GM18502 (cell line): ENCODE results near the gene FNDC3B.

Experiments used
- ATAC-seq: cut with Tn5 transposase; IDR thresholded peaks from one replicate; pipeline ENCODE4 v1.9.1; 2021; ENCODE audit warnings: mild to moderate bottlenecking; ENCODE audit not compliant: unreplicated experiment, poor library complexity

Gene FNDC3B

DNA sequence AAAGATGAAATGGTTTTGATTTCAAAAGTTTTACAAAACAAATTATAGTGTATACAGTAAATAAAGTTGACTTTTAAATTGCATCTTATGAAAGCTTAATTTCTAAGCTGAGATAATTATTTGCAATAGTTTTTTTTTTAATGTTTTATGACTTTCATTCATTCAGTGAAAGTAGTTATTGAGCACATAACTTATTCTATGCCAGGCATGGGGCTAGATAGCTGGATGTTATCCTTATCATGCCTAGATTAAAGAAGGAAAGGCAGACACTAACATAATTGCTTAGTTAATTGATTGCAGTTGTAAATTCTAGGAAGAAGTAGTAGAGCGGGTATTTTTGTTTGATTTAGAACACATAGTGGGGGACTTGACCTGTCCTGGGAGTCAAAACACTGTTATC is 92.4 kb downstream of the FNDC3B start:
- ATAC-seq = no peak

DNA sequence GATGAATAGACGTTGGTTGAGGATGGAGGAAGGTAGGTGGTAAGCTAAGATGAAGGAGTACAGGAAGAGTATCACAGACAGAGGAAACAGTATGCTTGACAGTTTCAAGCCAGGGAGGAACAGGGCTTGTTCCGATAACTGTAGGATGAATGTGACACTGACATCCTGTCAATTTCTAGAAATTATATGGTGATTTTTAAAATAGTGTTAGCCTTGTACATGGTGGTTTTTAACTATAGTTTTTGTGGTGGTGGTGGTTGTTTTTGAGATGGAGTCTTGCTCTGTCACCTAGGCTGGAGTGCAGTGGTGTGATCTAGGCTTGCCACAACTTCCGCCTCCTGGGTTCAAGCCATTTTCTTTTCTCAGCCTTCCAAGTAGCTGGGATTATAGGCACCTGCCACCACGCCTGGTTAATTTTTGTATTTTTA is 92.8 kb downstream of the FNDC3B start:
- ATAC-seq = peak; percentile 50

DNA sequence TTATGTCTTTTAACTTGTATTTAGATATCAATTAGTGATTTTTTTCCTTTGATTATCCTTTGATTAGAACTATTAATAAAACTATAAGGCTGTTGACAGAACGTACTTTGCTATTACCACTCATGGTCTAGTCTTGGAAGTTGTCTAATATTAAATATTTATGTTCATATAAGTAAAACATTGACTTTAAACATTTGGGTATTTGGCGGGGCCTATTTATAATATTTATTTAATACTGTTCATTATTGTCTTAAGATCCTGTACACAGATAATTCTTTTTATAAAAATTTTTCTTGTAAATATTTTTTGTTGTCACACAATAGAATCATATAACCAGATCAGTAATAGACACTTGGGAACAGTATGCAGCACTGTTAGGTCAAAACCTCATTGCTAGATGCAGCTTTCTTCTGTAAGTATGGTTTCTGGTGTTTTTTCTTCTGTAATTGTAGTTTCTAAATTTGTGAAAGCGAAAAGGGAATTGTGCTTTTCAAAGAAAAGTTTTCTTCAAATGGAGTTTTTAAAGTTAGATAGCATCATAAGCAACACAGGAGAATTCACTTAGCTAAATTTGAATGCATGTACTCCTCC is 93.4 kb downstream of the FNDC3B start:
- ATAC-seq = no peak

DNA sequence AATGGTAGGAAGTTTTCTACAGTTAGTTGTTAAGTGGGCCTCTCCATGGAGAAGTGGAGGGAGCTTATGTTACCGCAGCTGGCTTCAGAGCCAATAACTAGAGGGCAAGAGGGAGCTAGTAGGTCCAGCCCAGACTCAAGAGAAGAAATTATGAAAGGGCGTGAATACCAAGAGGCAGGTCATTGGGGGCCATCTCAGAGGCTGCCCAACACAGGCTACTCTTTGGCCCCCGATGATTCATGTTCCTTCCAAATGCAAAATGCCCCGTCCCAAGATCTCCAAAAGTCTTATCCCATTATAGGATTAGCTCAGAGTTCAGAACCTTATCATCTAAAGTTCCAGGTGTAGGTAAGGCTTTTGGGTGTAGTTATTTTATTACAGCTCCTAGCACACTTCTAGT is 94.5 kb downstream of the FNDC3B start:
- ATAC-seq = no peak

DNA sequence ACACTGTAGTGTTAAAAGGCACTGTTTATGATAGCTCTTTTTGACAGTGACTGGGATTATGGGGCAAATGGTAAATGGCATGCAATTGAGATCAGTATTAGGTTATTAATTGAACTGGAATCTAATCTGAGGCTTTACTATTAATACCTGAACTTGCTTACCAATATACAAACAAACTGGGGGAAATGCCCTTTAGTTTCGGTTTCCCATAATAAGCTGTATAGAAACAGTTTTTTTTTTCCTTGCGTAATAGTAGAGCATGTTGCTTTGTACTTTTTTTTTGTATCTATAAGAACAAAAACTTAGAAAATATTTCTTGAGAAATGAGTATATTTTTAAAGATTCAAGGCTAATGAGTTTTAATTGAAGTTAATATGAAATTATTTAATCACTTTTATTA is 95.0 kb downstream of the FNDC3B start:
- peak; percentile 36 for ATAC-seq

DNA sequence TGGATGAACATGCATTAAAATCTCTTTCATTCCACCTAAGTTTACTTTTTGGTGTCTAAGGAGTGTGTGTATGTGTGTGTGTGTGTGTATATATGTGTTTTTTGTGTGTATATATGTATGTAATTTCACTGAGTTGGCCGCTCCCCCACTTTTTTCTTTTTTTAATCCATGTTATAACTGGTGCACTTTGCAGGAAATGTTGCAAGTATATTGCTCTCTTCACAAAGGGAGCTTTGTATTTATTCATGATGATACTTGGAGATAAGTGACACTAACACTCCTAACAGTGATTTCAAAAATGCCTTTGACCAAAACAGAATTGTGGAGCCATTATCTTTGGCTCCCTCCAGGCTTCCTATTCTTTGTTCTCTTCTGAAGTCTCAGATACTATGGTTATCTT is 95.8 kb downstream of the FNDC3B start:
- ATAC-seq = no peak

DNA sequence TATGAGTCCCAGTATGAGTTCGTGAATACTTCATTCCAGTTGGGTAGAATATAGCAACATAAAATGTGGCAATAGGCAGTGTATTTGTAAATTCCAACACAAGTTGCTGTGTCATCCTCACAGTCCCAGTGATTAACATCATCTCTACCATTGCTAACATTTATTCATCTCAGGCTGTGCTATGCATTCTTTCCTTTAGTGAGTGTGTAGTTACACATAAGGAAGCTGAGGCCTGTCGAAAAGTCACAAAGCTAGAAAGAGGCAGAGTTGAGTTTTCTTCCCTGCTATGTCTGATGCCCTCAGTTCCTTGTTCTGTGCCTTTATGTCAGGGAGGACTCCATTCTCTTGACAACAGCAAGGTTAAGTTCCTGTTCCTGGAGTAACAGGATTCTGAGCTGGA is 96.4 kb downstream of the FNDC3B start:
- ATAC-seq = no peak

DNA sequence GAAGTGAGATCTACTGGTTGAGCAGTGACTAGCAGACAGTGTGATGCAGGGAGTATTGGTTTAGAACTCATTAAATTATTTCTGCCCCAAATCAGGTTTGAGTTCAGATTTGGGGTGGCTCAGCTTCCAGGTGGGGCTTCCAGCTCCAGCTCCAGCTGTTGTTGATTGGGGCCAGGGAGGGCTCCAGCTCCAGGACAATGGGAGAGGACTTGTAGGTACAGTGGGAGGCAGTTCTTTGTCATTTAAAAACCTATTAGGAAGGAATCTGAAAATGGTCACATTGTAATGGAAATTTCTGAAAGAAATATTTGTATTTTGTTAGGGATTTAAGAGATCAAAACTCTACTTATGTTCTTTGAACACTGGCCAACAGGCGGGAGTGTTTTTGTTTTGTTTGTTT is 97.0 kb downstream of the FNDC3B start:
- ATAC-seq = no peak

DNA sequence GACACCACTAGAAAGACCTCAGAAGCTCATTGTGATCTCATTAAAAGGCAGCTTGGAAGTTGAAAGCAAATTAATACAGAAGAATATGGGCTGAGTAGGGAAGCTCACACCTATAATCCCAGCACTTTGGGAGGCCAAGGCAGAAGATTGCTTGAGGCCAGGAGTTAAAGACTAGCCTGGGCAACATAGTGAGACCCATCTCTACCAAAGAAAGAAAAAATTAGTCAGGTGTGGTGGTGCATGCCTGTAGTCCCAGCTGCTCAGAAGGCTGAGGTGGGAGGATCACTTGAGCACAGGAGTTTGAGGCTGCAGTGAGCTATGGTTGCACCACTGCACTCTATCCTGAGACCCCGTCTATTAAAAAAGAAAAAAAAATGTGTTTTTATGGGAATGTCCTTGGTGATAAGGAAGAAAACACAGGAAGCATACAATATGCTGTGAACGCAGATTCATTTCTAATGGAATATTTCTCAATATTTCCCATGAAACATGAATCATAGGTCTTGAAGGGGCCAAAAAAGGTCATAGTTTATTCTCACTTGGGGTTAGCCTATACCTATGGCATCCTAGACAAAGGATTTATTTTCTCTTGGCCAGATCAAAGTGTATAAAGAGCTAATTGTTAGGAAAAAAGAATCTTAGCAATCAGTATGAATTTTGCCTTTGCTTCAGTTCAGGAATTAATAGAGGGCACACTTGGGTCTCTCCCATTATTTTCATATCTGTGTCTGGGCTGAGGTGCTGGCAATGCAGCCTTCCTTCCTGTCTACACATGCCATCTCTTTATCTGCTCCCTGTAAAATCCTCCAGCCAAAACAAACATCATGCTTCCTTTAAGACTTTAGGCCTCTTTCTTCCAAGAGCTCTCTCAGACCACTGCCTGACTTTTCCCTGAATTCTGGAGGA is 98.2 kb downstream of the FNDC3B start:
- no peak for ATAC-seq

DNA sequence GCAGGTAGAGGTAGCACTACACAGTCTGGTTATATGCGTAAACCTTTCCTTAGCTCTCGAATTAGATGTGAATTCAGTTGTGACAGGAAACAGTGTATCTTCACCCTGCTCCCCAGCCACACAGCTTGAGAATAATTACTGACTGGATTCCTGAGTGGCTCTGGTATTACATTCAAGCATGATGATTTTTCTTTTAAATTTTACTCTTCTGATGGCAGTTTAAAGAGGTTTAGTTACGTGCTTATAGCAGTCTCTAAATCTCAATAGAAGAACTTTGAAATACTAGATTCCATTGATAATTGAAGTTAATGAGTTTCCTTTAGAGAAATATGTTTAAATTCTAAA is 98.8 kb downstream of the FNDC3B start:
- no peak for ATAC-seq

DNA sequence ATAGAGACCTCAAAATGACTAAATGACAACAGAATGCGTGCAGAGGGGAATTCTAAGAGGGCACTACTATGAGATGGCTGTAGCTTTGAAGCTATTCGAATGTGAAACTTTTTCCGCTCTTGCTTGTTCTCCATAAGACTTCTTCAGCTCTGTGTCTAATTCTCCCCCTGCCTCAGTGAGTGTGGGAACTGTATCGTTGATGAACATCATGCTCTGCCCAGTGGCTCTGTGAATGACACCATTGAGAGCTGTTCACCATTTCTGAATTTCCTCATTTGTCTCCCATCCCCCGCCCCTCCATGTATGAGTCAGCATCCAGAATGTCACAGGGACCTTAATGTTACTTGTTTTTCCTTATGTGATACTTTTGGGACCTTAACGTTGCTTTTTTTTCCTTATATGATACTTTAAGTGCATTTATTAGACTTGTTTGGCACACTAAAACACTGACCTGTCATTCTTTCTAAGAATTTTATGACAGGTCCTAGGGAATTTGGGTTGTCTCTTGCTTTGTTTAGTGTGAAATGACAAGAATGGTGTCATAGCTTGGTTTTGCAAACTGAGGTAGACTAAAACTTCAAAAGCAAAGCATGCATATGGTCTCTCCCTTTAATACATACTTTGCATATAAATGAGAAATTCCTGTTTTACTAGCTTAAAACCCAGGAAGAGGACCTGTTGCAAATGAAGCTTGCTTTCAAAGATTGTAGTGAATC is 99.6 kb downstream of the FNDC3B start:
- ATAC-seq = peak; percentile 49

DNA sequence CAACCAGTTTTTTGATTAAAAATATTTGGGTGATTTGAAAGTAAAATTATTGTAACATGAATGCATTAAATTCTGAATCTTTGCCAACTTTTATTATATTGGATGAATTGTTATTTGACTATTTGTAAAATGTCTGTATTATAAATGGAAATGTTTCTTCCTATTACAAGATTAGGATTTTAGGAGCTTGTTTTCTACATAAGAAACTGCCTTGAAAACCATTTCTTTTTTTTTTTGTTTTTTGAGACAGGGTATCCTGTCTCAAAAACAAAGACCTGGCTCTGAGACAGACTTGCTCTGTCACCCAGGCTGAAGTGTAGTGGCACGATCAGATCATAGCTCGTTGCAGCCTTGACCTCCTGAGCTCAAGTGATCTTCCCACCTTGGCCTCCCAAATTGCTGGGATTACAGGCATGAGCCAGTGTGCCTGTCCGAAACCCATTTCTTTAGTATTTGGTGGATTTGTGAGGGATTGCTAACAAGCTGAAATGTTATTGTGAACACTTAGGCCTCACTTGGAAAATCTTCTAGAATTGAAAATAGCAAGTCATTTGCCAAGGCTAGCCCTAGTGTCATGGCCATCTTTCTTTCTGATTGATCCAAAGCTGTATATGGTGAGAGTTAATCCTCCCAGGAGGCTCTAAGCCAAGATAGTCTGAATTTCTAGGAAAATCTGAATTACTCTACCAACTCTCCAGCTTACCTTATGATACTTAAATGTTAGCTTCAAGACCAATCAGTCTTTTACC is 100.3 kb downstream of the FNDC3B start:
- ATAC-seq = no peak

DNA sequence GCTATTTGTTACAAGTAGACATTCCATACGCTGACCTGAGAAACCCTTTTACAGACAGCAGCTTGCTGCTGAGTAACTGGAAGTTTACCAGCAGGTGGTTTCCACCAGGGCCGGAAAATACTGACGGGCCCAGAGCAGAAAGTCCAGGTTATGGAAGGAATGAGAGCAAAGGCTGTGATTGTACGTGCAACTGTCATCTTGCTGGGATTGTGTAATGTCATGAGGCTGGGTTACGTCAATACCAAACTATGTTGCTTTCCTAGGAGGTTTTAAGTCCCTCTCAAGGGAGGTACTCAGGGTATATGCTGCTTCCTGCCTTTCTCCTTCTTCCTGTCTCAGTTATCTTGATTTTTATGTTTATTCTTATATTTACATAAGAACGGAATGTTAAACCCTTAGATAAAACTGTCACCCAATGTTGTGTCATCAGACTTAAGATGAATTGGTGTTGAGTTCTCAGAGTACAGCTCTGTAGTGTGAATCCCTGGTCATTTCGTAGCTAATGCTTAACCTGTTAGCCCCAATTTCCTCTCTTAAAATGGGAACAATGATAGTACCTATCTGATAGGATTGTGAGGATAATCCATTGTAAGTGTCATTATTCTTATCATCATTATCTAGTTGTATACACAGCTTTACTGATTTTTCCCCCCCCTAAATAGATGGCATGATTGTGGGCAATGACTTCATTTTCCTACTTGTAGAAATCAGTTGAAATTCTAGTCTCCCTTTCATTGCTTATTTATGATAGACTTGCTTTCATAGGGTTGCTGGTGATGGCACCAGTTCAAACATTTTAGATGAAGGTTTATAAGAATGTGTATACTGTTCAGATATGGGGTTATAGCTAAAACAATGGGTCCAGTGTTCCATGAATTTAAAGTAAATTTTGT is 101.4 kb downstream of the FNDC3B start:
- no peak for ATAC-seq

DNA sequence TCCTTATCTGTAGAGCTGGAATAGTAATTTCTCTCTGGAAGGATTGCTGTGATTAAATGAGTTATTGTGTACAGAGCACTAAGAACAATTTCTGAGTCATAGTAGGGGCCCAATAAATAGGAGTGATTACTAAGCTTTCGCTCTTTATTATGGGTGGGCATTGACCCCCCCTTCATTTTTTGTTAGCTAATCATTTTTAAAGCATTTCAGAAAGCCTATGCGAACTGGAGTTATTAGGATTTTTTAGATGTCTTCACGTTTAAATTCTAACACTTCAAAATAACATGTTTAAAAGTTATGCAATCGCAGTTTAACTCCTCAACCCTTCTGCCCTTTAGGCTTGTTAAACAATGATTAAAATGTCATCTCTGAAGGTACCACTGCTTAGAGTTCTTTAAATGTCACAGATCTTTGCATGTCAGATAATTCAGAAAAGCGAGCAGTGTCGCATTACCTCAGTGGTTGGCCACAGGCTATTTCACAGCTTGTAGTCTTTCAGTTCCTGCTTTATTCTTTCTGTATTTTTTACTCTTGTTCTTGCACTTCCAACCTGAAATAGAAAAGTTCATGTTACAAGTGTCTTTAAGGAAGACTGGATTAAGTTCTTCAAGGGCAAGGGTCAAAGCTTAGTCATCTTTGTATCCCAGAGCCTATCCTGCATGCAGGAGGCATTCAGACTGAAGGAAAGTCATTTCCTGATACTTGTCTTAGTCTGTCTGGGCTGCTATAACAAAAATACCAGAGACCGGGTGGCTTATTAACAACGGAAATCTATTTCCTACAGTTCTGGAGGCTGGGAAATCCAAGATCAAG is 102.9 kb downstream of the FNDC3B start:
- ATAC-seq = peak; percentile 66

DNA sequence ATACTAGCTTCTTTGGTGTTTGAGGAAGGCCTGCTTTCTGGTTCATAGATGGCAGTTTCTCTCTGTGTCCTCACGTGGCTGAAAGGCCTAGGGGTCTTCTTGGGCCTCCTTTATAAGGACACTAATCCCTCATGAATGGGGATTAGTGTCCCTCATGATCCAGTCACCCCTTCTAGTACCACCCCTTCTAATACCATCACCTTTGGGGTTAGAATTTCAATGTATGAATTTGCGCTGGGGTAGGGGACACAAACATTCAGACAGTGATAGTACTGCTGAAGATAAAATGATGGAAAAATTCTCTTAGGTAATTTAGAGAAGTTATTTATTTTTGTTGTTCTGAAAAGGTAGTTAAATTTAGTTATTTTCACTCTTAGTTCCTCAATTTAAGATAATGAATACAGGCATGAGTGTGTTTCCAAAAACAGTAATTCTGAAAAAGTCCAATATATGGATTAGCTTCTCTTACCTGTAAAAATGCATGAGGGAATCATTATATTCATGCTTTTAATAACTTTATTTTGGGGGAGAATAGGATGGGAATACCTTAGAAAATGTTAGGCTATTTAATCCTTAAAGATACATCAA is 103.6 kb downstream of the FNDC3B start:
- ATAC-seq = peak; percentile 7

DNA sequence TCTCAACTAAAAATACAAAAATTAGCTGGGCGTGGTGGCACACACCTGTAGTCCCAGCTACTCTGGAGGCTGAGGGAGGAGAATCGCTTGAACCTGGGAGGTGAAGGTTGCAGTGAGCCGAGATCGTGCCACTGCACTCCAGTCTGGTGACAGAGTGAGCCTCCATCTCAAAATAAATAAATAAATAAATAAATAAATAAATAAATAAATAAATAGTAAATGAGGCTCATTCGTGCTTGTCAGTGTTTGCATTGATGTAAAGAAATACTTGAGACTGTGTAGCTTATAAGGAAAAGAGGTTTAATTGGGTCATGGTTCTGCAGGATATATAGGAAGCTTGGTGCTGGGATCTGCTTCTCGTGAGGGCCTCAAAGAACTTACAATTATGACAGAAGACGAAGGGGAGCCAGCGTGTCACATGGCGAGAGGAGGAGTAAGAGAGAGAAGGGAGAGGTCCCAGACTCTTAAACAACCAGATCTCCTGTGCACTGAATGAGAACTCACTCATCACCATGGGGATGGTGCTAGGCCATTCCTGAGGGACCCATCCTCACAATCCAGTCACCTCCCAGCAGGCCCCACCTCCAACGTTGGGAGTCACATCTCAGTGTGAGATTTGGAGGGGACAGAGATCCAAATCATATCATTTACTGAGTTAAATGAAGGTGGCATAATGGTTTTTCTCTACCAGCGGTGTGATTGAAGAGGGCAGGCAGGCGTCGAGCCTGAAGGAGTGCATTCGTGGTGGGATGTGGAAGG is 104.5 kb downstream of the FNDC3B start:
- no peak for ATAC-seq

DNA sequence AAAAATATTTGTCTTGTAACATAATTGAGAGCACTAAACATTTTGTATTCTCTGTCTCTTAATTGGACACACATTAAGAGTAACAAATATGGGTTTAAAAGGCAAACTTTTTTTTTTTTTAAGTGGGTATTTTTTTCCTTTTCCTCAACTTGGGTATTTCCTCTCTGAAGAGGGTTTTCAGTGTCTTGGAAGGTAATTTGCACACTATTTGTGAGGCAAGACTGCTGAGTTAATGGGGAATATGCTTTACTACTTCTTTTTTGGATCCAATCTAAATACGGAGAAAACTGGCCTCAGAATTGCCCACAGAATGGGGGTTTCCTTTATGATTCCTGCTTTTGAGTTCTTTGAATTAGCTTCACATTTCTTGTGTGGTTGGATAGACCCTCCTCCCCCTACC is 105.2 kb downstream of the FNDC3B start:
- no peak for ATAC-seq
